Measurements from ENCODE around the gene RIMS1. TPM values are rescaled to one million over a fixed set of nuclear protein-coding genes. Genes with fewer than 3 reads are reported as not detected.

The RIMS1 gene
- total and polyA plus RNA-seq, 9 of the 15 experiments (the other 6 are each of a cell fraction or from before 2014, with no cell fraction given) = not detected

GRCh38 chr6:72440611-72441010 is 554.3 kb downstream of the RIMS1 start:
- no peaks in the 10 kb centered on the region for H4K20me1 ChIP-seq (replicated peaks; ENCODE audit: control insufficient read depth, insufficient read depth, low read length)
- no peaks in the 10 kb centered on the region for H3K9me1 ChIP-seq (ENCODE audit: control insufficient read depth, insufficient read depth, low read length)
- no peaks in the 10 kb centered on the region for H3K36me3 ChIP-seq (ENCODE audit: control insufficient read depth, insufficient read depth, low read length)
- BruUV-seq (replicated peaks) = no TSS peak
- no peaks in the 10 kb centered on the region for H3K4me1 ChIP-seq (replicated peaks in 1 of 2; ENCODE audit: control insufficient read depth in 2 of 2, insufficient read depth in 2 of 2, low read length in 2 of 2)
- H3K9me3 ChIP-seq (replicated peaks; ENCODE audit: control insufficient read depth, insufficient read depth, low read depth, low read length) = no peaks in the 10 kb centered on the region
- no peak overlapping the region for H3K4me3 ChIP-seq
- ChIA-PET CTCF (ENCODE audit: low intra/inter-chr PET ratio) (no interaction called here), POLR2A (no interaction called here)
- 40% methylated on average over 1 of the region's 1 CpG for WGBS (ENCODE audit: insufficient coverage, low coverage, missing lambda C conversion rate)
- TF ChIP-seq ZNF407 (IDR thresholded peaks at IDR 0.05; ENCODE audit: low read depth) (no peak), E2F4 (CRISPR knock-in tag; IDR thresholded peaks at IDR 0.05; ENCODE audit: low read depth) (no peak), ZNF584 (CRISPR knock-in tag; IDR thresholded peaks at IDR 0.05; ENCODE audit: low read depth) (no peak), POLR2AphosphoS5 (IDR thresholded peaks at IDR 0.05; ENCODE audit: control insufficient read depth, insufficient read depth, low read depth, low read length) (no peak), PTBP1 (IDR thresholded peaks at IDR 0.05; ENCODE audit: low read depth, low read length) (no peak), NRF1 (conservative IDR thresholded peaks at IDR 0.05 in 1 of 2, IDR thresholded peaks at IDR 0.05 in 1 of 2) (no peak)
- FAIRE-seq = no peak
- H2AFZ ChIP-seq (ENCODE audit: low read depth, low read length) = no peak overlapping the region
- DNase-seq (ENCODE audit: extremely low read depth in 1 of 4, low spot score in 3 of 4) = no peak
- H3K27ac ChIP-seq (ENCODE audit: extremely low read depth, low read depth, low read length) = no peak overlapping the region
- H3K27me3 ChIP-seq (ENCODE audit: control insufficient read depth in 2 of 2, insufficient read depth in 2 of 2, low read length in 2 of 2) = no peaks in the 10 kb centered on the region
- H3K4me2 ChIP-seq (ENCODE audit: insufficient read depth, low read length) = no peak overlapping the region
- intact Hi-C loops (cut with micrococcal nuclease) (no loop called here), in situ Hi-C loops (cut with MboI) (no loop called here)
- no peaks in the 10 kb centered on the region for H3K79me2 ChIP-seq (ENCODE audit: control insufficient read depth, insufficient read depth, low read length)
- ATAC-seq = no peak
- no peak overlapping the region for H3K9ac ChIP-seq (ENCODE audit: insufficient read depth in 1 of 2, low read depth in 2 of 2, low read length in 2 of 2)
